Sigmoid colon (tissue), 4 donors: ENCODE measurements around the gene GEMIN5.

Experiments used
- EP300 ChIP-seq, 4 donors: sonication (generic); formaldehyde crosslinking; IDR thresholded peaks; one replicate each; pipeline ENCODE4 v1.6.1; 2017; ENCODE audit warnings: antibody characterized with exemption in 4 of 4
- POLR2A ChIP-seq, 2 donors: fragments of 450-650 bp; IDR thresholded peaks; one replicate each; pipeline ENCODE4 v1.6.1; 2016; ENCODE audit warnings: antibody characterized with exemption in 2 of 2, mild to moderate bottlenecking in 2 of 2, moderate library complexity in 2 of 2
- POLR2AphosphoS5 ChIP-seq, 4 donors: sonication (generic); formaldehyde crosslinking; IDR thresholded peaks; one replicate each; pipeline ENCODE4 v1.6.1; 2017; ENCODE audit warnings: antibody characterized with exemption in 4 of 4
- TF ChIP-seq, protein P1 (sequence below), 4 experiments: fragments of 450-650 bp in 3 of 4; fragments of 200-600 bp in 1 of 4; IDR thresholded peaks; one replicate each; pipeline ENCODE4 v1.5.1; 2016 to 2019; ENCODE audit warnings: antibody characterized with exemption in 4 of 4, mild to moderate bottlenecking in 3 of 4, moderate library complexity in 2 of 4

- TF ChIP-seq, protein P1, sequence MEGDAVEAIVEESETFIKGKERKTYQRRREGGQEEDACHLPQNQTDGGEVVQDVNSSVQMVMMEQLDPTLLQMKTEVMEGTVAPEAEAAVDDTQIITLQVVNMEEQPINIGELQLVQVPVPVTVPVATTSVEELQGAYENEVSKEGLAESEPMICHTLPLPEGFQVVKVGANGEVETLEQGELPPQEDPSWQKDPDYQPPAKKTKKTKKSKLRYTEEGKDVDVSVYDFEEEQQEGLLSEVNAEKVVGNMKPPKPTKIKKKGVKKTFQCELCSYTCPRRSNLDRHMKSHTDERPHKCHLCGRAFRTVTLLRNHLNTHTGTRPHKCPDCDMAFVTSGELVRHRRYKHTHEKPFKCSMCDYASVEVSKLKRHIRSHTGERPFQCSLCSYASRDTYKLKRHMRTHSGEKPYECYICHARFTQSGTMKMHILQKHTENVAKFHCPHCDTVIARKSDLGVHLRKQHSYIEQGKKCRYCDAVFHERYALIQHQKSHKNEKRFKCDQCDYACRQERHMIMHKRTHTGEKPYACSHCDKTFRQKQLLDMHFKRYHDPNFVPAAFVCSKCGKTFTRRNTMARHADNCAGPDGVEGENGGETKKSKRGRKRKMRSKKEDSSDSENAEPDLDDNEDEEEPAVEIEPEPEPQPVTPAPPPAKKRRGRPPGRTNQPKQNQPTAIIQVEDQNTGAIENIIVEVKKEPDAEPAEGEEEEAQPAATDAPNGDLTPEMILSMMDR (IDR thresholded peaks at IDR 0.05): no peak
- TF ChIP-seq POLR2AphosphoS5 (IDR thresholded peaks at IDR 0.05): no peak
- TF ChIP-seq POLR2A (IDR thresholded peaks at IDR 0.05): no peak
- no peak for TF ChIP-seq EP300 (IDR thresholded peaks at IDR 0.05)
Observed at GRCh38 chr5:154858972-154859871, 78.8 kb downstream of the GEMIN5 start.
